ENCODE measurements around the gene PAX7. TPM values are rescaled to one million over a fixed set of nuclear protein-coding genes. Genes with fewer than 3 reads are reported as not detected.
"Not testable (repeated sequence)": the region's sequence is repeated elsewhere in the genome, so short reads cannot be mapped to it uniquely, and the experiment has no call there.

PAX7 gene
- total RNA-seq: 1.4 TPM

DNA sequence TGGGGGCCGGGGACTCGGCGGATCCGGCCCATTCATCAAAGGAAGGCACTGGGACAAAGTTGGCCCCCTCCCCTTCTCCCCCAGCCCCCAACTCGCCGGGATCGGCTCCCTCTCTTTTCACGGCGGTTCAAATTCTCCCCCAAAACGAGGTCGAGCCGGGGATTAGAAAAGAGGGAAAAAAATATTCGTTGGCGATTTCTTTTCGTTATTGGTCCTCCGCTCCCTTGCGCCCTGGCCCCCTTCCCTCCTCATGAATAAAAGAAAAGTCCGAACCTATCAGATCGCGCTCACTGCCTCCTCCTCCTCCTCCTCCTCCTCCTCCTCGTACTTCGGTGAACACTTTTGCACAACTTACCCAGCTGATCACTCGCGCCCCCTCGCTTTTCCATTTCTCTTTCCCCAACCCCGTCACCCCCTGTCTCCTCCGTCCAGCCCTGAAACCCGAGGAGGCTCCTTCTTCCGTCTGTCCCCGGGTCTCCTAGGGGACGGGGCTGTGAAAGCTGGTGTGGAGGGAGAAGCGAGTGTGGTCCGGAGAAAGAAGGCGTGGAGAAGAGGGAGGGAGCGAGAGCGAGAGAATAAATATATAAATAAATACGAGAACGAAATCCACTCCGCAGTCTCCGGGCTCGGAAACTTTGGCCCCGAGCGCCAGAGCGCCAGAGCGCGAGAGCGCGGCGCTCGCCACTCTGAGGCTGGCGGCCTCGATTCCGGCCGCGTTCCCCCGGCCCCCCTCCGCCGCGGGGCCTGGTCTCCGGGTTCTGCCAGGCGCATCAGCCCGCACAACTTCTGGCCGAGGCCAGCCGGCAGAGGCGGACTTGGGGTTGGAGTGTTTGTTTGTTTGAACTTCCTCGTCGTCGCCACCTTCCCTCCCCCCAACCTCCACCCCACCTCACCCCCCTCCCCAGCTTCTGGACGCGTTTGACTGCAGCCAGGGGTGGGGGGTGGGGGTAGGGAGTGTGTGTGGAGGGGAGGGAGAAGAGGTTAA is at the start of gene PAX7:
PAX7 (plus strand) TSS at position 336 of the 985 bp plus-strand sequence. CDS start 758 bp downstream, outside the sequence.
- DNase-seq: no peak

DNA sequence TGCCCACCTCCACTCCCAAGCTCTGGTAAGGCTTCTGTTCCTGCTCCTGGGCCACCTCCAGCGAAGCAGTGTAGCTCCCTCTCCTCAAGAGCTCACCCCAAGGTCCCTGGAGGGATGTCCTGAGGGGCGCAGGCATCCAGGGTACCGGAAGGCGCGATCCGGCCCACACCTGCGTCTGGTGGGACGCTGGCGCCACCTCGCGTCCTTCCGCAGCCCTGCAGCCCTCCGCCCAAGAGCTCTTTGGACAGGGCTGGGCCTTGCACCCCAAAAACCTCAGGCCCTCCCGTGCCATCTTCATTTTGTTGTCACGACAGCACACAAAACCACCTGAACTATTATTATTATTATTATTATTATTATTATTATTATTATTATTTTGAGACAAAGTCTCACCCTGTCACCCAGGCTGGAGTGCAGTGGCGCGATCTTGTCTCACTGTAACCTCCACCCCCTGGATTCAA is 49.2 kb upstream of the PAX7 start:
- no peak for DNase-seq

GRCh38 chr1:18582890-18583289 is 47.8 kb upstream of the PAX7 start:
- DNase-seq: no peak

DNA sequence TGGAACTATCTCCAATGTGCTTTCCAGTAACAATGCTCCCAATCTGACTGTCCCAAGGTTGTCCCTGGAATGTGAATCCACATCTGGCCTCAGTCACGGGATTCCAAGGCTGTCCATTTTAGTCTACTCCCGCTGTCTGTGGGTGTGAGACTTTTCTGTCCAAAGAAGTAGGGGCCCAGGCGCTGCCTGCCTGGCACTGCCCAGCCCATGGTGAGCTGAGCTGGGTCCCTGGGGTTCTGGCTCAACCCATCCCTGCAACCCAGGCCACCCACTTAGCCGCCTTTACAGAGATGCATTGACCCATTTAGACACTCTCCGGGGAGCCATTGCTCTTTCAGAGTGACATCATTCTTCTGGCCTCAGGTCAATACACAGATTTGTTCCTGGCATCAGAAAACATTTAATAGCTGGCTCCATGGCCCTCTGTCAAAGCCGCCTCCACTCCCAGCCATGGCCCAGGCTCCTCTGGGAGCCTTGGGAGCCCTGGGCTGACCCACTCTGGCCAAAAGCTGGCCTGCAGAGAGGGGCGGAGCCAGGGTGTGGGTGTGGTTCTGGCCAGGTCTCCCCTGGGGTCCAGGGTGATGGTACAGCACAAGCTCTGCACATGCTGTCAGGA is 47.2 kb upstream of the PAX7 start:
- DNase-seq: peak; percentile 46

DNA sequence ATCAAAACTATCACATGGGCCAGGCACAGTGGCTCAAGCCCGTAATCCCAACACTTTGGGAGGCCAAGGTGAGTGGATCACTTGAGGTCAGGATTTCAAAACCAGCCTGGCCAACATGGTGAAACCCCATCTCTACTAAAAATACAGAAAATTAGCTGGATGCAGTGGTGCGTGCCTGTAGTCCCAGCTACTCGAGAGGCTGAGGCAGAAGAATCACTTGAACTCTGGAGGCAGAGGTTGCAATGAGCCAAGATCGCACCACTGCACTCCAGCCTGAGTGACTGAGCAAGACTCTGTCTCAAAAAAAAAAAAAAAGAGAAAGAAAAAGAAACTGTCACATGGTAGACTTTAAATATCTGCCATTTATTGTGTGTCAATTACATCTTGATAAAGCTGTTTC is 44.6 kb upstream of the PAX7 start:
- DNase-seq: not testable (repeated sequence)

- no peak for DNase-seq
Observed at GRCh38 chr1:18588093-18588492, 42.6 kb upstream of the PAX7 start.

DNA sequence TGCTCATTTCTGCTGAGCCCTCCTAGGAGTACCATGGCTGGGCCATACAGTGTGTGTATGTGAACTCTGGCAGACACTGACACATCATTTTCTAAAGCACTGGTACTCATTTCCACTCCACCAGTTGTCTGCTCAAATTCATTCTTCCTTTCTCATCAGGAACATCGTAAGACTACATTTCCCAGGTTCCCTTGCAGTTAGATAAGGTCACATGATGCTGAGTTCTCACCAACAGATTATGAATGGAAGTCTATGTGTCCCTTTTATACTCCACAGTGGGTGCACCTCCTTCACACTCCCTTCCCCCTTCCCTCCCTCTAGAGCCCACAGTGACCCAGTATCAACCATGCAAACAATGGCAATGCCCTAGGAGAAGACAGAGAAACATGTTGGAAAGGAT is 38.3 kb upstream of the PAX7 start:
- no peak for DNase-seq

GRCh38 chr1:18597160-18598042 is 33.2 kb upstream of the PAX7 start:
- no peak for DNase-seq

DNA sequence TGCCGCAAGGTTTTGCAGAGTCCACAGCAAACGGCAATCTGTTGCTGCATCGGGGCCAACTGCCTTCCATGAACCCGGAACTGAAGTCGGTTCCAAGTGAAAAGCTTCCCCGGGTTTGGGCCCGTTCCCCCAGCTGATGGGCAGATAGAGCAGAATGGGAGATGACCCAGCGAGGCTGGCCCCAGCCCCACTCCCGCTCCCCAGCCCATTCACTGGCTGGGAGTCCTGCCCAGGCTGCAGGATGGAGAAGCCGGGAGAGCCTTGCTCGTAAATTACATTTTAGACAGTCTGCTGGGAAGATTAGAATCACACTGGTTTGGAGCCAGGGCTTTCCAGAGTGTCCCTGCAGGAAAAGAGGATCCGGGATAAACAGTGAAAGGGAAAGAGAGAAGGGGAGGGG is 31.6 kb upstream of the PAX7 start:
- peak; percentile 62 for DNase-seq

DNA sequence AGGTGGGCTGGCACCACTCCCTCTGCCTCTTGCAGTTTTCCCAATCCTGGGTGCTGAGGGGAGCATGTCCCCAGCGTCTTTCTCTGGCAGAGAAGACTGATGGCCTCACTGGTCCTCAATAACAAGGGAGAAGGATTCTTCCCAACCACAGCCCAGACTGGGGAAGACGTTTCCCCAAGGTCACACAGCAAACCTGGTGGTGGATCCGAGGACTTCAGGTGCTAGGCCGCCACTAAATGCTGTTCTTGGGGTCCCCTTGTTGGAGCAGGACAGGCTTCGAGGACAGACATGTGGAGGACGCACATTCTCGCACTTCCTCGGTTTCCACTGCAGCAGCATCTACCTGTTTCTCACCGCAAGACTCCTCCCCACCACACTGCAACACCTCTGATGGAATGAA is 30.9 kb upstream of the PAX7 start:
- DNase-seq: no peak

GRCh38 chr1:18602533-18603211 is 28.0 kb upstream of the PAX7 start:
- no peak for DNase-seq

DNA sequence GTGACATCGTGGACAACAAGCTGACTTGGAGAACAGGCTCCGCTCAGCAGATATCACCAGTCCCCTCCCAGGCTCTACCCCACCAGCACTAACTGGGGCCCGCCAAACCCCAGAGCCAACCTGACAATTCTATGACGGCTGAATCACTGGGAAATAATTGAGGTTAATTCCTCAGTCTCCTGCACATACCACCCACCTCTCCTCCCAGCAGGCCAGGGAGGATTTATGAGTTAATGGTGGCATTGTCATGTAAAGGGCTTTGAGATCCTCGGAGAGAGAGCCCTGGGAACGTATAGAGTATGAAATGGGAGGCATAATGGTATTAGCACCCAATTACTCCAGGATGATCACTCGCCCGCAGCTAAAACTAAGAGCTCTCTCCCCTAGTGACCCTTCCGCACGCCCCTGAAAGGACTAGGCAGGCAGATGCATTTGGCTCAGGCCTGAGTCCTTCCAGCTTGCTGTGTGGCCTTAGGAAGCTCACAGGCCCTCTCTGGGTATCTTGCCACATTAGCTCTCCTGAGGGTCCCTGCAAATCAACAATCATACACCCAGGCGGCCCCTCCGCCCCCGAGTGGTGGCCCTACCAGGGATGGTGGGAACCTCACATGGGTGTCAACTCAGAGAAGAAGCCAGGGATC is 27.3 kb upstream of the PAX7 start:
- no peak for DNase-seq

DNA sequence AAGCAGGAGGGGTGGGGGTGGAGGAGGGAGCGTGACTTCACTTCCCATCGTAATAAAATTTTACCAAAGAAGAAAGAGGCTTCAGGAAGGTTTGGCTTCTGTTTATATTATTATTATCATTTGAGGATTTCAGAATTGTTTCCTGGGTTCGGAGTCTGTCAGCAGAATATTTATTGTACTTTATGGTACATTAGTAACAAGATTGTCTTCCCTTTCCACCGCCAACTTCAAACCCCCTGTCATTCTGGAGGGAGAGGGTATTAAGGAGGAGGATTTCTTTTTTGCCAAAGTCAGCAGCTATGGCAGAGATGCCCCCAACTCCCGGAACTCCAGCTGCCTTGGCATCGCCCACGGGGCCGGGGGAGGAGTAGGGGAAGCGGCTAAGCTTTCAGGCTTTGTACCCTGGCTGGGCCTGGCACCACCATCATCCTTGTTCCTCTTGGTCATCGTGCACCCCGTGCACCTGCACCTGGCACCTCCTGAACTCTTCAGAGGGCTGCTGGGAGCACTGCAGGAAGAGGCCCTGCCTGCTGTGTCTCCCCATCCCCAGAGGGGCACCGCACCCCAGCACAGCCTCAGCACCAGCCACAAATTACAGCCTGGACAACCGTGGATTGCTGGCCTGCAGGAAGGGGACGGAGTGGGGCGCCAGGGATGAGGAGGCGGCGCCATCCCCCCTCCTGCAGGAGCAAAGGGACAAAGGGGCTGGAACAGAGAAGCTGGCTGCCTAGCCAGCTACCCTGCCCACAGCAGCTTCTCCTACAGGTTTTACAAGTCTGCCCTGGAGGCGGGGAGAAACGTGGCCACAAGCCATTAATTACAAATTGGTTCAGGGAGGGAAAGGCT is 24.0 kb upstream of the PAX7 start:
- DNase-seq: no peak

GRCh38 chr1:18607289-18607760 is 23.3 kb upstream of the PAX7 start:
- DNase-seq: no peak

DNA sequence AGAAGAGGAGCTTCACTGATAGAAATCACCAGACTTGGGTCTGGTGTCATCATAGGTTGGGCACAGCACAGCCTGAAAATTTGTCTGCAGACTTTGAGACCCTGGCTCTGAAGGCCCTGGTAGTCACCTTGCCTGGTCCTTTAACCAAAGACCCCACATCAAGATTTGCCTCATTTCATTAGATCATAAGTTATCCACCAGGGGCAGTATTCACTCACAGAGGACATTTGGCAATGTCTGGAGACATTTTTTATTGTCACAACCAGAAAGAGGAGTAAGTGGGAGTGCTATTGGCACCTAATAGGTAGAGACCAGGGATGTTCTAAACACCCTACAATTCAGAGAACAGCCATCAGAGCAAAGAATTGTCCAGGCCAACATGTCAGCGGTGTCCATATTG is 22.1 kb upstream of the PAX7 start:
- DNase-seq: no peak

DNA sequence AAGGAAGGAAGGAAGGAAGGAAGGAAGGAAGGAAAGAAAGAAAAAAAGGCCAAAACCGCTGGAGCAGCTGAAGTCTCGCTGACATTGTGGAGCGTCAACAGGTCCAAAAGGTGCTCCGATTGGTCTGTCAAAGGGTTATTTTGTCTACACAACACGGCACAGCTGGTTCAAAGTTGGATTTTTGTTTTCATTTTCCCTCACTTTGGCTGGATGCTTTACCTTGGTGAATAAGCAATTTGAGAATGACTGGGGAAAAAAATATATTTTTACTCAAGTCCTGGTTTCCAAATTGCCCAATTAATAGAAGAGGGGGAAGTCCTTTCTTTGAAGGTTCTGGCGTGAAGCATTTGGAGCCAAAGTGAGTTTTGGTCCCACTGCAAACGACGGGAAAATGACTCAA is 19.3 kb upstream of the PAX7 start:
- no peak for DNase-seq

DNA sequence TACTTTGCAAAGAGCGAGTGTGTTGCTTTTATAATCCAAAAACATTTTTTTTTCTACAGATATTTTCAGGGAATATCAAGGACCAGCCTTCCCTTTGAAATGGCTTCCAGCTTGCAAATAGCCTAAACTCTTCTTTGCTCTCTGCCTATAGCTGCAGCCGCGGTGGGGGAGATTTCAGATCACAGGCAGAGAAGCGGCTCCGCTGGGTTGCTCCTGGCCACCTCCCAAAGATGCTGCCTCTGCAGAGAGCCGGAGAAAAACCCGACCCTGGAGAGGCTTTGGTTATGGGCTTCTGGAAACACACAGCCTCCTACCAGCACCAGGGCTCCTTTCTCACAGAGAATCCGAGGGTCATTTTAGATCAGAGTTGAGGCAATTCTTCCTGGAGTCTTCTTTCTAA is 18.6 kb upstream of the PAX7 start:
- DNase-seq: no peak

DNA sequence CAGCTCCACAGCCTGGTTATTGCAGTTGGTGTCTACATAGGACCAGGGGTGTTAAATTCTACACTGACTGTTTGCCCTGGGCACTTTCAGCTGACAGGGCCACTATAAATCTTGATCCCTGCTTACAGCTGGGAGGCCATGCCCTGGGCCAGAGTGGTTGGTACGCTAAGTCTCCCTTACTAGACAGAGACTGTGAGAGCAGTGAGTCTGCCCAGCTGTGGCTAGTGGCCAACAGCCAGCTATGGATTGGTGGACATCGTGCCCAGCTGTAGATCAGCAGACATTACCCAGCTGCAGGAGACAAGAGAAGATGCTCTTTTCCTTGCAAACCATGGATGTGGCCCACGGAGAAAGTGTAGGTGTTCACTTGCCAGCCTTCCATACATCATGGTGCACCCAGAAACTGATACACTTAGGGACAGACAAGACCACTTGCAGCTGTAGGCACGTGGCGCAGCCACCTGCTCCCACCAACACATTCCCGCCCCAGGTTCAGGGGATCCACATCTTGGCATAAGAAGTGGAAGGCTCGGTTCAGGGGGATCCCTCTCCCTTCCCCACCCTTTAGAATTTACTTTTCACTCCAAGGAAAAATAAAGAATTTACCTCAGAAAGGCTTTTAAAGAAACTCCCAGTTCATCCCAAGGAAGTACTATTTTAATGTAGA is 16.4 kb upstream of the PAX7 start:
- no peak for DNase-seq

Measured in skin of body (tissue), 2 donors.